SK-N-SH treated with all-trans-retinoic acid at 6 μM for 48 hours (cell line): ENCODE measurements around the gene BRD9.

ENCODE experiments used
- OSR1 ChIP-seq: fragments of 250-450 bp; sonication (Bioruptor Pico); IDR thresholded peaks from 2 replicates; pipeline ENCODE4 v1.8.0; 2022; ENCODE audit warnings: moderate library complexity, mild to moderate bottlenecking, inconsistent platforms
- RARB ChIP-seq: fragments of 250-450 bp; sonication (Bioruptor Pico); IDR thresholded peaks from 2 replicates; pipeline ENCODE4 v1.8.0; 2021; ENCODE audit warnings: mild to moderate bottlenecking, moderate library complexity
- TOX ChIP-seq: fragments of 250-450 bp; sonication (Bioruptor Pico); IDR thresholded peaks from 2 replicates; pipeline ENCODE4 v1.8.0; 2021; ENCODE audit warnings: mild to moderate bottlenecking, moderate library complexity, borderline replicate concordance
- ZNF70 ChIP-seq: fragments of 450-650 bp; formaldehyde crosslinking; IDR thresholded peaks from 2 replicates; pipeline ENCODE4 v1.5.0; 2020; ENCODE audit warnings: mild to moderate bottlenecking, moderate library complexity
- ZNF8 ChIP-seq: fragments of 450-650 bp; formaldehyde crosslinking; IDR thresholded peaks from 2 replicates; pipeline ENCODE4 v1.5.0; 2020; ENCODE audit warnings: mild to moderate bottlenecking, moderate library complexity

DNA sequence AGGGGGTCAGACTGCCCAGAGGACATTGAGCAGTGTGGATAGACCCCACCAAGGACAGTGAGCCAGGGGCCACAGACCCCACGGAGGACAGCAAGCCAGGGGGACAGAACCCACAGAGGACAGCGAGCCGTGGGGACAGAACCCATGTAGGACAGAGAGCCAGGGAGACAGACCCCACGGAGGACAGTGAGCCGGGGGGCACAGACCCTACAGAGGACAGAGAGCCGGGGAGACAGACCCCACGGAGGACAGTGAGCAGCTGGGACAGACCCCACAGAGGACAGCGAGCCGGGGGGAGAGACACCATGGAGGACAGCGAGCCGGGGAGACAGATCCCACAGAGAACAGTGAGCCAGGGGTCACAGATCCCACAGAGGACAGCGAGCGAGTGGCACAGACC lies 38.4 kb downstream of the BRD9 start:
- no peak for TF ChIP-seq OSR1 (CRISPR knock-in tag)
- no peak for TF ChIP-seq ZNF8
- TF ChIP-seq ZNF70 = no peak
- no peak for TF ChIP-seq RARB
- TF ChIP-seq TOX (CRISPR knock-in tag) = no peak
